ENCODE results near the gene PLXNA3.

Gene PLXNA3

DNA sequence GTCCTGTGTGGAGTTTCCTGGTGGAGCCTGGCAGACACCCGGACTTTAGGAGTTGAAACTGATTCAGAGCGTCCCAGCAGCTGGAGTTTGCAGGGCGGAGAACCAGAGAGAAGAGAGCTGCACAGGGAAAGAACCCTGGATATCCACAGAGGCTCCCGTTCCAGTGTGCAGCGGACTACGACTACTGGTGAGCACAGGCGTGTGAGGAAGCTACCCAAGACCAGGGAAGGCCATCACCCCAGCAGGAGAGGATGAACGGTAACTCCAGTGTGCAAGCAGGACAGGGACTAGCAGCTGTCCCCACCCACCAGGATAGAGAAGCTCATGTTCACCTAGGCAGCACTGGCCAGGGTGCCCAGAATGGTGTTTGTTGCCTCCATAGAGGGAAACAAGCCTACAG, 18.7 kb downstream of the PLXNA3 start:
- no peak for DNase-seq (ENCODE audit: extremely low read depth in 1 of 2, low read depth in 1 of 2)

DNA sequence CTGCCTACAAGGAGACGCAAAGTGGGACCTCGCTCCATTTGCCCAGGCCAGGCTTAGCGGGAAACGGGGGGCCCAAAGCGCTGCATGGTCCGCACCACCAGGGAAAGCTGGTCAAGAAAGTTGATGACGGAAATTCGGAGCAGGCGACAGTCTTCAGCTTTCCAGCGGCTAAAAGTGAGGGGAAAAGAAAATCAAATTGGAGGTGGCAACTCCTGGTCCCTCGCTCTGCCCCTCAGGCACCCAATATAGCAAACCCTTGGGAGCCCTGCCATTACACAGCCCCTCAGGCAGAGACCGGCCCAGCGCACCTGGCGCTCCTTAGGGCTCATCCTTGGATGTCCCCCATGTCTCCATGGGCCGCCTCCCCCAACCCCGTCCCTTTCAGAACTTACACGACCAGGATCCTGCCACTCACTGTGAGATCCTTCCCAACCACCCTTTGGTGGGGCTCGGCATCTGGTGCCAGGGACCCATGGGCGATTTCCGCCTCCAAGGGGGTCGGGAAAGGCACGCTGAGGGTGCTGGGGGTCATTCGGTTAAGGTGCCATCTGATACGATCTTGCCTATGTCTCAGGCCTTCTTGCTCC, 19.9 kb downstream of the PLXNA3 start:
- DNase-seq (ENCODE audit: extremely low read depth in 1 of 2, low read depth in 1 of 2), result no peak

DNA sequence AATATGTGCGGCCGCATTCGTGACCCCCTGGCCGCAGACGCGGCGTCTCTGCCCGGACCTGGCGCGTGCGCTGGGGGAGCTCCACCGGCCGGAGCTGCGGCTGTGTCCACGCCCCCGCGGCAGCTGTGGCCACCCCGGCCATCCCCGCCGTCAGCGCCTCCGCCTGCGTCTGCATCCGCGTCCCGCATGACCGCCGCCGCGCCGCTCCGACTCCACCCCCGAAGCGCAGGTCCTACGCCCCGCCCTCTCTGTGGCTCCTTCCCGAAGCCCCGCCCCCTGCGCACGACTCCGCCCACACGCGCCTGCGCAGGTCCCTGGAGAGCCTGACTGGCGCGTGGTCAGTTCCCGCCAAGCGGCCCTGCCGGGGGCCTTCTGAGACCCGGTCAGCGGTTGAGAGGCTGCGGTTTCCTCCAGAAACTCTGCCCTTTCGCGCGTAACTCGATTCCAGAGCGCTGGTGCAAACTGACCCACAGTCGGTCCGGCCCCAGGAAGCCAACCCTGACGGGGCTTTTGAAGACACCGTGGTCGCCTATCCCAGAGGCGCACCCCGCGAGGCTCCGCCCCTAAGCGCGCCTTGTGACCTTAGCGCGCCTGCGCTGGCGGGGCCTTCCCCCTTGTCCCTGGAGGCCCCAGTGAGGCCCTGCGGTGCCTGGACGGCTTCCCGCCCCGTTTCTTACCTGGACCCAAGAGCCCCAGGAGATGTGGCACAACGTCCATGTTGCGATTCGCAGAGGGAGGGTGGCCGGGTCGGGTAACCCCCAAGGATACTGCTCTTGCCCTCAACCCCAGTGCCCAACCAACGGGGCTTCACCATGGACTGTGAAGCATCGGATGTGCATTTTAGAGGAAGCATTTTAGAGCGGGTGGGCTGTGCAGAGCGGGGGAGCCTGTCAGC, 20.9 kb downstream of the PLXNA3 start, which contains the start of gene LAGE3:
TSS of gene LAGE3 (minus strand) at position 554 of the 895 bp plus-strand sequence. CDS start at position 188, 366 bp downstream.
- DNase-seq (ENCODE audit: extremely low read depth in 1 of 2, low read depth in 1 of 2), result peak; percentile 83 to 90

DNA sequence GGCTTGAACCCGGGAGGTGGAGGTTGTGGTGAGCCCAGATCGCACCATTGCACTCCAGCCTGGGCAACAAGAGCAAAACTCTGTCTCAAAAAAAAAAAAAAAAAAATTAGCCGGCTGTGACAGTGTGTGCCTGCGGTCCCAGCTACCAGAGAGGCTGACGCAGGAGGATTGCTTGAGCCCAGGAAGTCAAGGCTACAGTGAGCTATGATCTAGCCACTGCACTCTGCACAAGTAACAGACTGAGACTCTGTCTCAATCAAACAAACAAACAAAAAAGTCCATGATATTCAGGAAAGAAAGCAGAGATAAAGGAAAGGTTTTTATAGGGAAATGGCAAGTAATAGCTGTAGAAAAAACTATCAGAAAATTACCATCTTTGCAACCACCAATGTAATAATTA, 23.1 kb downstream of the PLXNA3 start:
- no peak for DNase-seq (ENCODE audit: extremely low read depth in 1 of 2, low read depth in 1 of 2)

DNA sequence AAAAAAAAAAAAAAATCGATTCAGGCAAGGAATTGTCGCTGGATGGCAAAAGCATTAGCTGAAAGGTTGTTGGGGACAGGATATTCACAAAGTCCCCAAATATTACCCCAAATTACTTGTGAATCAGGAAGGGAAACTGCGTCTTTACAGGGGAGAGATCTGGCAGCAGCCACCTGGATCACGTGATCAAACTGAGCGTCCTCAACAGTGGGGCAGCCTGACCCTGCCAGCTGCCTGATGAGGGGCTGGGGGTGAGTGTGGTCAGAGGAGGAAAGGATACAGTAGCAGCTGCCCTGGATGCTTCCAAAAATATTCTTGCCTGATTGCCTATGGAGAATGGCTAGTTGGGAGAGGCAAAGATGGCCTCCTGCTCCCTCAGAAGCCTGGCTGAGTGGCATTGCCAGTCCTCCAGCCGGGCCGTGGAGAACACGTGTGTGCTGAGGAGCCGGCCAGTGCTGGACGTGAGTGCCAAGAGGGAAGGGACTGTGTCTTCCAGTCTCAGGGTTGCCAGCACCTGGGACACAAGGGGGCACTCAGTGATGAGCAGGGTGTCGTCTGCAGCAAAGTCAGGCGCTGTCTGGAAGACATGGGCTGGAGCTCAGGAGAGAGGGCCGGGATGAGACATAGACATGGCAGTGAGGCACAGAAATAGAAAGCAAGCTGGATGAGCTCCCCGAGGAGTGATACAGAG, 24.0 kb downstream of the PLXNA3 start:
- no peak for DNase-seq (ENCODE audit: extremely low read depth in 1 of 2, low read depth in 1 of 2)

DNA sequence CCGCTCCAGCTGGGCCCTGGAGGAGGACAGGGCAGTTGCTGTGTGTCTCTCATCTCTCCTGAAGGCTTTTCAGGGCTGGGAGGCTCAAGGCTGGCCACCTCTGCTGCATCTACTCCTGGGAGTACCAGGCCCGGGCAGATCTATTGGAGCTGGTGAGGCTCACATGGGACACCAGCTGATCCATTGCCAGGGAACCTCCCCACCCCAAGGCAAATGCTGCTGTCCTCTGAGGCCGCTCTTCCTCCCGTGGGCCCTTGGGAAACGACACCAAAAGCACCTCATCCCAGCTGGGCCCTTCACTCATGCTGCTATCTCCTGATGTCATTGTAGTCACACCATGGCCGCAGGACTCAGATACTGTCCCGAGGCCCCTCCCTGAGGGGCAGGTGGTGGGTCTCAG, 24.7 kb downstream of the PLXNA3 start:
- no peak for DNase-seq (ENCODE audit: extremely low read depth in 1 of 2, low read depth in 1 of 2)

DNA sequence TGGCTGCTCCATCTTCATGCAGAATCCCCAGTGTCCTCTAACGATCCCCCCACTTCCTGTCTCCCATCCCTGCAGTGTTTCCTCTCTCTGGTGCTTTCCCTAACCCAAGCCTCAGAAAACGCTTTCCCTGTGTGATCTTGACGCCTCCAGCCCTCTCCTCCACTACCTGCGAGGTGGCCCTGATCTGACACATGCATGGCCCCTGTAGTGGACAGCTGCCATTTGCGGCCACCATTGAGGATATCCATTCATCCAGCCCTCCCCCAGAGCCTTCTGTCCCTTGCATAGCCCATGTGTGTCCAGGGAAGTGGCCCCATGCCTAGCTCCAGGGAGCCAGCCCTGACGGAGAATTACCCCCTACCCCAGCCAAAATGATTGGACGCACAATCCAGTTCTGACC, 25.2 kb downstream of the PLXNA3 start:
- no peak for DNase-seq (ENCODE audit: extremely low read depth in 1 of 2, low read depth in 1 of 2)

DNA sequence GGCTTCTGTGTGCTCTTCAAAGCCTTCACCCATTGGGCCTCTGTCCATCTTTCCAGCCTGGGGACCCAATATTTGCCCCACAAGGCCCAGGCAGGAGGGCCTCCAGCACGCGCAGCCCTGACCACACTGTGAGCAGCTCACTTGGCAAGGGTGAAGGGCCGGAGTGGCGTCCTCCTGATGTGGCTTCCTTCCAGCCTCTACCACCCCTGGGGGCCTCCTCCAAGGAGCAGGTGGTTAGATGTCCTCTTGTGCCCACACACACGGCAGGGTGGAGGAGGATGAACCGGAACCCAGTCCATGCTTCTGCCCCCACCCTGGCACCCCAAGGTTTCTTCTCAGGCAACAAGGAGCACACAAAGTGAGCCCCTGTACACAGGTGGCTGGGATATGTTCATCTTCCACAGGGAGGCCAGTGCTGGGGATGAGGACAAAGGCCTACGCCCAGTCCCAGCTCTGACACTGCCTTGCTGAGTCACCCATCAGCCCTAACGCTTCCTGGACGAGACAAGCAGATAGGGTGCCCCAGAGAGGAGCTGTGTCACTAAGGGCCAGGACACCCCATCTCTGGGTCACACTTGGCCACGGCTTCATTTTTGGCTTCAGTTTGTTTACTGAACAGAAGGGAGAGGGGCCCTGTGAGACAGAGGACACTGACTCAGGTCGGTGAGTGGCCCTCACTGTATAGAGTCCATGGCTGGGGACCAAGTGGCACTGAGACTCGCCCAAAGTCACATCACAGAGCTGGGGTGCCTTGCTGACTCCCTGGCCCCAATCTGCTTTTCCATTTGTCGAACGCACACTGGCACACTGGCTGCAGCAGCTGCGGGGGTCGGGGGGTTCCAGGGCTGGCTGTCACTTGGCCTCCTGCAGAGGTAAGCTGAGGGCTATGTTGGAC, 26.4 kb downstream of the PLXNA3 start:
- no peak for DNase-seq (ENCODE audit: extremely low read depth in 1 of 2, low read depth in 1 of 2)

DNA sequence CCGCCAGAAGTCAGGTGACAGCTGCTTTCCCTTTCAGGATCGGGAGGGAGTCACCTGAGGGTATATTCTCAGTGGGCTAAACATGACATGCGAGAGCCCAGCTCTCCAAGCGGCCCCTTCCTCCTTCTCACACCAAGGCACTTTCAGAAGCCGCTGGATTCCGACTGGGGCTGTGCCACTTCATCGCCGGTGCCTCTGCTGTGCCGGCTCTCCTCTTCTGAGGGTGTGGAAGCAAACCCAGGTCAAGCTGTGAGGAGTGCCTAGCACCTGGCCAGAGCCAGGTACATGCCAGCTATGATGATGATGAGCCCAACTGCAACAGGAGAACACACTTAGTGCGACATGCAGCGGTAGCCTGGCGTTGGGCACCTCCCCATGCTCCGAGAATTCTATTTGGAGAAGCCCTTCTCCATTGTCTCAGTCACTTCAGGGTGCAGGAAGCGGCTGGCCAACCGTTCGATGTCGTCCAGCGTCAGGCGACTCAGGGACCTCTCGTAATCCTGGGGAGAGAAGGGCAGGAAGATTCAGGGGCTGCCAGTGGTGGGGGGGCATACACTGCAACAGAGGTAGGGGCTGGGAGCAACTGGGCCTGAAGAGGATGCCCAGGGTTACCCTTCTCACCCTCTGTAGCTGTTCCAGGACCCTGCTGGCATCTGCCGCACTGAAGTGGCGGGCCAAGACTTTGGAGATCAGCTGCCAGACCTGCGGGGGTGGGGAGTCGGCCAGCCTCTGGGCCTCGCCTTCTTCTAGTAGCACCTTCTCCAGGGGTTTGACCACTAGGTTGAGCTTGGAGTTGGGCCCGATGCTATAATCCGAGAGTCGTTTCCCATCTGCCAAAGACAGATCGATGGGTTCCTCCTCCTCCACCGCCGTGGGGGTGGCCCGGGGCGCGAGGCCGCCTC, 27.3 kb downstream of the PLXNA3 start:
- no peak for DNase-seq (ENCODE audit: extremely low read depth in 1 of 2, low read depth in 1 of 2)

DNA sequence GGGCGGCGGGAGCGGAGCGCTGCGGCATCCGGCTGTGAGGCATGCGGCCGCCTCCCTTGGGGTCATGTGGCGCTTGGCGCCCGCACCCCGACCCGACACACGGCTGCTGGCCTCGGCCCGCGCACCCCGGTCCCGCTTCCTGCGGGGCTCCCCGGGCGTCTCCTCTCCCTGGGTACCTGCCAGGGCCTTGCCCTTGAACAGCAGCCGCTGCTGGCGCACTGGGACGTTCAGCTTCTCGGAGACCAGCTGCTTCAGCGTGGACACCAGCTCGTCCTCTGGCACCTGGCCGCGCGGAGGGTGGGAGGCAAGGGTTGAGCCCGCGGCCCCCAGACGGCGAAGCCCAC, 27.9 kb downstream of the PLXNA3 start:
- DNase-seq (ENCODE audit: extremely low read depth in 1 of 2, low read depth in 1 of 2), result no peak

DNA sequence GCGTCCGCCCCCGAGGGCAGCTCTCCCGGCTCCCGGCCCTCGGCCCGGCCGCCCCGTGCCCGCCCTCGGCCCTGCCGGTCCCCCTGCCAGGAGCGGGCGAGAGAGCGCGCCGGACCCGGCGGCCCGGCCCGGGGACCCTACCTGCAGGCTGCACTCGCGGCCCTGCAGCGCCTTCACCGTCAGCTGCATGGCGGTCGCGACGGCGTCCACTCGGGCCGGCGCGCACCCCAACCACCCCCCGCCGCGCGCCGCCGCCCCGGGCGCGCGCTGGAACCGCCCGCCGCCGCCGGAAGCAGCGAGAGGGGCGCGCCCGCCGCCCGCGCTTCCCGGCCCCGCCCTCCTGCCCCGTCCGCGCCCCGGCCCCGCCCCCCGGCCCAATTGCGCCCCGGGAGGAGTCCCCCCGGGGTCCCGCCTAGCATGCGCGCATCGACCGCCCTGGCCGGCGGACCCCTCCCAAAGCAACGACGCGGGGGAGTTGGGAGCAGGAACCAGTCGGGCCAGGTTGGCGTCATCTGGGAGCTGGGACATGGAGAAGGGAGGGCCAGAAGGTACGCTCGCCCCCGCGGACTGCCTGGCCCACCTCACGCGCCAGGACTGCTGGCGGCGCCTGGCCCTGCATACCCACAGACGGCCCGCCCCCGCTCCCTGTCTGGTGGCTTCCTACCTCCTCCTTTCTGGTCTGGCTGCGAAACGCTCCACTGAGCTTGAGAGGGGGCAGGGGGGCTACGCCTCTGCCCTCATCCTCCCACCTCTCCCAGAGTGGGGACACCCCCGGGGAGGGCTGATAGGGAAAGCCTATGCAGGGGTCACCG, 28.5 kb downstream of the PLXNA3 start, which contains the start of gene UBL4A:
TSS of gene UBL4A (minus strand) at position 220 of the 812 bp plus-strand sequence. CDS start at position 189, 31 bp downstream.
- DNase-seq (ENCODE audit: extremely low read depth in 1 of 2, low read depth in 1 of 2), result peak in 1 of 2 donors; percentile 49

DNA sequence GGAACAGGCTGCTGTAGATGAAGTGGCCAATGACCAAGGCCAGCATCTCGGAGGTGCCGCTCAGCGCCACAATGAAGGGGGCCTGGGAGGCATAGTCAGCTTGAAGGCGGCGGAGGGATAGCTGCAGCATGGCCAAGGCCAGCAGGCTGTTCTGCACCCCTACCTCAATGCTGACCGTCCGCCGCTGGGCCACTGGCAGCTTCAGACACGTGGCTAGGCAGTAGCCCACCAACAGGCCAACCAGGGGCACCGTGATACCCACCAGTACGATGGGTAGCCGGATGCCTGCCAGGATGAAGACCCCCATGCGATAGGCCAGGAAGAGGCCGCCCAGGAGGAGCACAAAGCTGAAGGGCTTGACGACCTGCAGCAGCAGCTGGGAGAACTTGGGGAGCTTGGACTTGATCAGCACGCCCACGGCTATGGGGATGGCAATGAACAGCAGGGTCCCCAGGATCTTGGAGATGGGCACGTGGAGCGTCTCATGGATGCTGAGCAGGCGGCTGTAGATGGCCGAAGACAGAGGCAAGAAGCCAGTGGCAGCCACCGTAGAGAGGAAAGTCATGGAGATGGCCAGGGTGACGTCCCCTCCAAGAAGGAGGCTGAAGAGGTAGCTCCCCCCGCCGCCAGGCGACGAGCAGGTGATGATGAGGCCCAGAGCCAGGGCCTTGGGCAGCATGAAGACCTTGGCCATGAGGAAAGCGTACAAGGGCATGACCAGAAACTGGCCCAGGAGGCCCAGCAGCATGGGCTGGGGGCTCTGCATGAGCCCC, 29.6 kb downstream of the PLXNA3 start:
- no peak for DNase-seq (ENCODE audit: extremely low read depth in 1 of 2, low read depth in 1 of 2)

DNA sequence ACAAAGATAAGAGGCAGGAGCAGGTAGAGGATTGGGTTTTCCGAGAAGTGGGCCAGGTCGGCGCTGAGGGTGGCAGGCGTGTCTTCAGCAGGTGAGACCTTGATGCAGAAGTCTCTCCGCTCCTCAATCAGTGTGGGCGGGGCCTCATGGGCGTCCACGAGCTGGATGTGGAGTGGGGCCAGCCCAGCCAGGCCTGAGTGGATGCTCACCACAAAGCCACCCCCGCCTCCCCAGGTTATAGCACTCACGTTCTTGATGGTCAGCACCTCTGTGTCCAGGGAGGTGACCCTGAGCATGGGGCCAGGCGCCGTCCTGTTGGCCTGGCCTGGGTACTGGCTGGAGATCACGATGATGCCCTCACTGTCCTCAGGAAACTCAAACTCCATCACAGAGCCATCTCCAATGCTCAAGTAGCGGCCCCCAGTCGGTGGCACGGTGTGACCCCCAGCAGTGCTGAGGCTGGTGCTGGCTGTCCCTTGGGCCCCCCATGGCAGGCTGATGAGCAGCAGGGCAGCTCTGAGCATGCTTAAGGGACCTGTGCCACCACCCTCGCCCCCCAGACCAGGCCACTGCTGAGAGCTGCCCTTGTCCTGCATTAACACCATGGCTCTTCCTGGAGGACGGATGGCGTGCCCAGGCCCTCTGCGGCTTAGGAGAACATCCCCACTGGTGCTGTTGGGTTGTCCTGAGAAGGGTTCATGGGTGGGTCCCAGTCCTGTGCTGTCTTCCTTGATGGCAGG, 30.4 kb downstream of the PLXNA3 start:
- DNase-seq (ENCODE audit: extremely low read depth in 1 of 2, low read depth in 1 of 2), result no peak

DNA sequence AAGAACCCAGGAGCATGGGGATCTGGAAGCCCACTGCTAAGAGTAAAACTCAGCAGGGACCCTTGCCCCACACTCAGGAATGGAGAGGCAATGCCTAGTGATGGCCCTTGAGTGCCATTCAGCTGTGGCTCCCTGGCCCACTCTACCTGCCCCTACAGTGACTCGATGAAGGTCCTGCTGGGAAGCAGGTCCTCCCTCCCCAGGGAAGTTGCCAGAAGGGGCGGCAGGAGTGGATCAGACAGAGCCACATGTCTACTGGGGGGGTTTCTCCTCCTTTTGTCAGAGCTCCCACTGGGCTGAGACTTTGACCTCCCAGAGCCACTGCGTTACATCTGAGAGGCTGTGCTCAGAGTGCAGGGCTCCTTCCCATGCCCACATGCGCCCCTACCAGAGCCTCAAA, 31.1 kb downstream of the PLXNA3 start:
- no peak for DNase-seq (ENCODE audit: extremely low read depth in 1 of 2, low read depth in 1 of 2)

DNA sequence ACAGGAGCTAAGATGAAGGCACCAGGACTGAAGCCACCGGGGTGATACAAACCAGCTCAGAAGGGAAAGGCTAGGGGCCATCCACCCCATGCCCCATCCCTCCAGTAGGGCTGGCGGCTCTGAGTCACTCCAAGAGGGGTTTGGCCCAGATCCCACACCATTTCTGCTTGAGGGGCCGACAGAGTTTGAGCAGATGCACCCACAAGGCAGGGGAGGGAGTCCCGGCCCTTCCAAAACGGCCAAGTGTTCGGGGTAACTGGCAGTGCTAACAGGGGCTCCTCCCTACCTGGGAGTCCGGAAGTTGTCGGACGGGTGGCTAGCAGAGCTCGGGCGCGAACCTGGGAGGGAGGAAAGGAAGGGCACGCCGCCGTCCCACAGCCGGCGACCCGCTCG, 31.9 kb downstream of the PLXNA3 start:
- DNase-seq (ENCODE audit: extremely low read depth in 1 of 2, low read depth in 1 of 2), result no peak

DNA sequence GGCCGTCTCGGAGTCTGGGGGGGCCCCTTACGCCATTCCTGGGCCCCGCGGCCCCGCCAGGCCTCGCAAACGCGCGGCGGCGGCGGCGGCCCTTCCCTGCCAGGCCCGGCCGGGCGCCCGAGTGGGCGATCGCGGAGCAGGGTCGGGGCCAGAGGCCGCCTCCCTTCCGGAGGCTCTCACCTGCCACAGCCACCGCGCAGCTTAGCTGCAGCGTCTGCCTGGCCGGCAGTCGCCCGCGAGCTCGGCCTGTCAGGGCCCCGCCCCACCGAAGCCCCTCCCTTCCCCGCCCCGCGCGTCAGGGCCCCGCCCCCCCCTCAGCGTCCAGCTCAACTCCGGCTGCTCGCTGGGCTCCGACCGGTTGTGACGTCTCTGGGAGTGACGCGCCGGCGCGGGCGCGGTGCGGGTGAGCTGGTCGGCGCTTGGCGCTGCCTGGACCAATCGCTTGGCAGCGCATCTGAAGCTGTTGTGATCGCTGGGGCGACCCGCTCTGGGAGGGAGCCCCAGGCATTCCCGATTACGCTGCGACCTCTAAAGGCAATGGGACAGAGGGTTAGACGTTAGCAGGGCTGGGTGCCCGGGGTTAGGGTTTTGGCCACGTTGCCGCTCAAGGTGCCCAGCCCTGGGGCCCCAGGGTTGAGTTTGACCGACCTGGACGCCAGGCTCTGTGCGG, 32.5 kb downstream of the PLXNA3 start, which contains the start of gene SLC10A3:
TSS of gene SLC10A3 (minus strand) at position 216 of the 670 bp plus-strand sequence. CDS start 1,689 bp downstream, outside the sequence.
- DNase-seq (ENCODE audit: extremely low read depth in 1 of 2, low read depth in 1 of 2), result peak; percentile 68 to 78

DNA sequence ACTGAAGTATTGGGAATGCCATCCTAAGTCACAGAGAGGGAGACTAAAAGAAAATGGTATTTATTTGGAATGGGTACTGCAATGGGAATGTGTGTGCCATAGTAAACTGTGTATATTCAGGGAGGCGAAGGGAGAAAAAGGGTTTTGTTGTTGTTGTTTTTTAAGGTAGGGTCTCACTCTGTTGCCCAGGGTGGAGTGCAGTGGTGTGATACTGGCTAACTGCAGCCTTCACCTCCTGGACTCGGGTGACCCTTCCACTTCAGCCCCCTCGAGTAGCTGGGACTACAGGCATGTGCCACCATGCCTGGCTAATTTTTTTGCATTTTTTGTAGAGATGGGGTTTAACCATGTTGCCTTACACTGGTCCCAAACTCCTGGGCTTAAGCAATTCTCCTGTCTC, 36.6 kb downstream of the PLXNA3 start:
- no peak for DNase-seq (ENCODE audit: extremely low read depth in 1 of 2, low read depth in 1 of 2)
